H54 (cell line): ENCODE measurements around the gene PSAP.

Experiments
- DNase-seq: peaks from one replicate; pipeline ENCODE4 v3.0.0; 2011; ENCODE audit warnings: low spot score, mixed read lengths; ENCODE audit not compliant: insufficient read length
- FAIRE-seq: peaks from 3 replicates; lab custom pipeline; 2011; peaks lifted over from hg19 to GRCh38; lab: Jason Lieb, UNC
- POLR2A ChIP-seq: IDR thresholded peaks from 2 replicates; pipeline ENCODE4 v1.6.1; 2011; ENCODE audit warnings: low read depth, mild to moderate bottlenecking, low read length

Gene PSAP

GRCh38 chr10:71845410-71846405, 5.3 kb downstream of the PSAP start:
- no peak for DNase-seq

GRCh38 chr10:71844695-71845094, 6.4 kb downstream of the PSAP start:
- no peak for FAIRE-seq
- DNase-seq: no peak
- no peak for TF ChIP-seq POLR2A

More at GRCh38 chr10:71845410-71846405, 5.3 kb downstream of the PSAP start:
- TF ChIP-seq POLR2A: no peak
- no peak for FAIRE-seq

GRCh38 chr10:71844084-71844483, 7.0 kb downstream of the PSAP start:
- FAIRE-seq (no peak), DNase-seq (no peak)
- no peak for TF ChIP-seq POLR2A

- no peak for FAIRE-seq
Observed at GRCh38 chr10:71842856-71843686, 8.0 kb downstream of the PSAP start.

DNA sequence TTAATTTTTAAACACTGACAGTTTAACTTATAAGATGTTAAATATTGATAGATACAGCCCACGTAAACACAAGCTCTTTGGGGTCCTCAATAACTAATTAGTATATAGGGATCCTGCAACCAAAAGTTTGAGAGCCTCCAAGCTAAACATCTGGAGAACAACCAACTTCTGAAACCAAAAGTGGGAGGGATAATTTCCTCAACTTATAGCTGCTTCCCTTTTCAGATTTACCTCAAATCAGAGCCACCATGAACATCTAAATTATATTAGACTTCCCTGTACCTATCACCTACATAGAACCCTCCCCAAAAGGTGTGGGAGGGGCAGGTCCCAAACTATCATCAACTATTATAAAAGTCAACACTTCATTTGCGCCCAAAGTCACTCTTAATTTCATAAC, 8.6 kb downstream of the PSAP start:
- FAIRE-seq (no peak), DNase-seq (no peak)
- TF ChIP-seq POLR2A: no peak

More at GRCh38 chr10:71842856-71843686, 8.0 kb downstream of the PSAP start:
- no peak for TF ChIP-seq POLR2A
- no peak for DNase-seq

DNA sequence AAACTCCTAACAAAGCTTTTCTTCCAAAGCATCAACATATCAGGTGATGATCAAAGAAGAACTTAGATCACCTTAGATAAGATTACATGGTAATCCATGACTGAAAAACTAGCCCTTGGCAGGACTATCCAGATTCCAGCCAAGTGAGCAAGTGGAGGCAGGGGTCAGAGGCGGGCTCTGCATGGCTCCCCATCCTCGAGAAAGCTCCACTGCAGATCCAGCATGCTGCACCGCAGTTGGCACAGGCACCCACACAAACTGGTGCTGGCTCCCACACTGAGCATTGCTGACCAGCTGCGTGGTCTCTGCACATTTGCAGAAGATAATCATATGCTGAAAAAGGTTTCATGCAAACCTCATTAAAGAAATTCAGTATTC, 10.1 kb downstream of the PSAP start:
- no peak for TF ChIP-seq POLR2A
- no peak for FAIRE-seq

GRCh38 chr10:71840177-71840957, 10.7 kb downstream of the PSAP start:
- FAIRE-seq (peak; percentile 96), DNase-seq (peak; percentile 88)
- no peak for TF ChIP-seq POLR2A

More for the DNA sequence above, 10.1 kb downstream of the PSAP start:
- DNase-seq: no peak

DNA sequence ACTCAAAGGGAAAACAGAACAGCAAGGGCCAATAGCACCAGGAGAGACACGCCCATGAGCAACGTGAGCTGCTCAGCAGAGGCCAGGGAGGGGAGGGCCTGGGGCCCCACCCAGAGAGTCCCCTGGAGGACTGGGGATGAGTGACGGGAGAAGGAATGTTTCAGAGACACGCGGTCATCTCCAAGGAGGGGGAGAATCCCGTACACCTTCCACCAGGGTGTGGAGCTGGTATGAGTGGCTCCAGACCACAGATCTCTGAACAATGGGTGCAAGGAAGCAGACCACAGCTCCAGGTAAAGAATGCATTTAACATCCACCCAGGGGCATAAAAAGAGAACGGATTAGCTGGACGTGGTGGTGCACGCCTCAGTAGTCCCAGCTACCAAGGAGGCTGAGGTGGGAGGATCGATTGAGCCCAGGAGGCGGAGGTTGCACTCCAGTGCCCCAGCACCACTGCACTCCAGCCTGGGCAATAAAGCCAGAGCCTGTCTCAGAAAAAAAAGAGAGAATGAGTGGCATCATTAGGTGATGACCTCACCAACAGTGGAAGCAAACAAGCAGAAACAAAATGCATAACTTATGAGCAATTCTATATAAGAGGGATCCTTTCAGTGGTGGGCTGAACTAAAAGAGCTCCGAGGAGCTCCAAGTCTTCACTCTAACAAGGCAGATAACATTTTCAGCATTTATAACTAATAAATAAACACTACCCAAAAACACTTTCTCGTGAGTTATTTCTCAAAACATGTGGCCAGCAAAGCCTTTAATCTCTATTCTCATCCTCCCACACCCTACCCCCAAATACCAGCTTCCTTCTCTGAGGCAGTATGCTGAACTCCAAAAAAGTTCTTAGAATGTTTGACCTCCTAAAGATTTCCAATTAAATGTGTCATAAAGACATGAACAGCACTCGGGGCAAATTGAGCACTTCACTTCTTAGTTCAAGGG, 12.5 kb downstream of the PSAP start:
- peak; percentile 85 for FAIRE-seq
- TF ChIP-seq POLR2A: no peak
- peak; percentile 93 for DNase-seq

GRCh38 chr10:71837098-71837827, 13.8 kb downstream of the PSAP start:
- DNase-seq (no peak), FAIRE-seq (no peak)
- TF ChIP-seq POLR2A: no peak

DNA sequence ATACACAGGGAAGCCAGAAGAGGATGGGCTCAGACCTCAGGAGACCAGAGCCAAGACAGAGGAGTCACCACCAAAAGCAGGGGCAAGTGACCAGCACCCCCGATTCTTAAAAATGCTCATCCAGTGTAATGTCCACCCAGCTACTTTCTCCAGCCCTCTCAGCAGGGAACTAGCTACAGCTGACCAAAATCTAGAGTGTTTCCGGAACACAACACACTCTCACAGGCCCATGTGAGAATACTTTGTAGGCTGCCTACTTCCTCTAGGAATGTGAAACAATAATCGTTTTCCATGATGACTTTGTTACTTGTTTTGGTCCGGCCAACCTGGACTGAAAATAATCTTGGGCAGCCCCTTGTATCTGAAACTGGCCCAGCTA, 14.5 kb downstream of the PSAP start:
- DNase-seq: no peak
- TF ChIP-seq POLR2A: no peak
- FAIRE-seq: no peak

- DNase-seq (no peak), FAIRE-seq (no peak)
- no peak for TF ChIP-seq POLR2A
Observed at GRCh38 chr10:71835671-71836595, 15.1 kb downstream of the PSAP start.
